A673 (cell line): ENCODE results near the gene P2RY14. TPM values are rescaled to one million over a fixed set of nuclear protein-coding genes. Genes with fewer than 3 reads are reported as not detected.
"Not testable (repeated sequence)": the region's sequence is repeated elsewhere in the genome, so short reads cannot be mapped to it uniquely, and the experiment has no call there.

ENCODE experiments used
- BruUV-seq: library from RNA; stranded (reverse); fragments of 400-500 nt; replicated peaks from 2 replicates; lab custom pipeline; 2021; lab: Mats Ljungman, UMichigan
- CTCF ChIA-PET: fragments of 300-600 bp; sonication (Branson Sonifier 250); formaldehyde crosslinking; loops from one replicate; lab custom pipeline; 2022; ENCODE audit warnings: antibody characterized with exemption; lab: Charles Lee
- POLR2A ChIA-PET: fragments of 300-600 bp; sonication (Branson Sonifier 250); formaldehyde crosslinking; loops from one replicate; lab custom pipeline; 2022; ENCODE audit warnings: antibody characterized with exemption; ENCODE audit not compliant: low non-redundant PET; lab: Charles Lee
- DNase-seq: peaks from one replicate; pipeline ENCODE4 v3.0.0-alpha.2; 2015; ENCODE audit warnings: low spot score
- H3K27ac ChIP-seq: fragments of 200-600 bp; sonication (generic); 2 replicates; pipeline ENCODE4 v1.5.1; 2016; ENCODE audit warnings: mixed run types, low read depth, mild to moderate bottlenecking, mixed read lengths, antibody characterized with exemption, low read length; ENCODE audit not compliant: poor library complexity, severe bottlenecking
- H3K27me3 ChIP-seq: fragments of 200-600 bp; sonication (generic); replicated peaks from 2 replicates; pipeline ENCODE4 v1.6.1; 2017; ENCODE audit warnings: mixed run types, low read depth, mild to moderate bottlenecking, mixed read lengths, antibody characterized with exemption, low read length; ENCODE audit not compliant: insufficient read depth, poor library complexity
- H3K36me3 ChIP-seq: fragments of 200-600 bp; sonication (generic); 2 replicates; pipeline ENCODE4 v1.6.1; 2016; ENCODE audit warnings: mixed run types, mild to moderate bottlenecking, mixed read lengths, antibody characterized with exemption, low read length; ENCODE audit not compliant: insufficient read depth, poor library complexity, severe bottlenecking
- H3K4me1 ChIP-seq: fragments of 200-600 bp; sonication (generic); 2 replicates; pipeline ENCODE4 v1.6.1; 2017; ENCODE audit warnings: mixed run types, mild to moderate bottlenecking, mixed read lengths, antibody characterized with exemption, low read length; ENCODE audit not compliant: insufficient read depth, poor library complexity, severe bottlenecking
- H3K4me3 ChIP-seq: fragments of 200-600 bp; sonication (generic); 2 replicates; pipeline ENCODE4 v1.5.1; 2016; ENCODE audit warnings: low read depth, mixed run types, mild to moderate bottlenecking, mixed read lengths, low read length; ENCODE audit not compliant: poor library complexity, severe bottlenecking
- H3K9me3 ChIP-seq: fragments of 200-600 bp; sonication (generic); 2 replicates; pipeline ENCODE4 v1.6.1; 2016; ENCODE audit warnings: mixed run types, low read depth, mild to moderate bottlenecking, mixed read lengths, antibody characterized with exemption, low read length; ENCODE audit not compliant: poor library complexity, severe bottlenecking
- CTCF ChIP-seq: fragments of 300-800, 200-600 bp; sonication (generic); conservative IDR thresholded peaks from 2 replicates; pipeline ENCODE4 v1.5.1; 2017; ENCODE audit warnings: low read depth, mild to moderate bottlenecking, antibody characterized with exemption, low read length, moderate library complexity, mixed read lengths
- EZH2 ChIP-seq: fragments of 200-600 bp; sonication (generic); IDR thresholded peaks from 2 replicates; pipeline ENCODE4 v1.6.1; 2017; ENCODE audit warnings: borderline replicate concordance, low read depth, mild to moderate bottlenecking, mixed read lengths, antibody characterized with exemption, low read length; ENCODE audit not compliant: poor library complexity, severe bottlenecking
- intact Hi-C: fragments of 100-400 bp; cut with micrococcal nuclease; formaldehyde crosslinking; loops from one replicate; pipeline ENCODE4 v1.10.0; 2022; ENCODE audit not compliant: unreplicated experiment
- total RNA-seq: library from RNA; stranded (reverse); gene quantifications from 2 replicates; pipeline ENCODE4 v1.2.3, GENCODE V29; 2021

P2RY14 gene
- total RNA-seq, 1 experiment from 2014 or later = not detected

- ChIA-PET POLR2A (no interaction called here), CTCF (no interaction called here)
- DNase-seq = no peak
- no peak for TF ChIP-seq EZH2
- TF ChIP-seq CTCF = no peak
- Histone ChIP-seq H3K27ac (no peak overlapping the region), H3K4me1 (no peaks in the 10 kb centered on the region), H3K36me3 (no peaks in the 10 kb centered on the region), H3K27me3 (no peaks in the 10 kb centered on the region), H3K4me3 (no peak overlapping the region), H3K9me3 (no peaks in the 10 kb centered on the region)
- BruUV-seq = no TSS peak
- intact Hi-C loops = no loop called here
Measured at GRCh38 chr3:151256749-151257148, 21.6 kb downstream of the P2RY14 start.

GRCh38 chr3:151248772-151249337 is 29.5 kb downstream of the P2RY14 start:
- Histone ChIP-seq H3K9me3 (no peaks in the 10 kb centered on the region), H3K27ac (no peak overlapping the region), H3K4me3 (no peak overlapping the region), H3K4me1 (no peaks in the 10 kb centered on the region), H3K27me3 (no peaks in the 10 kb centered on the region), H3K36me3 (no peaks in the 10 kb centered on the region)
- DNase-seq = no peak
- TF ChIP-seq EZH2 = no peak
- TF ChIP-seq CTCF = no peak
- BruUV-seq = no TSS peak
- CTCF ChIA-PET = no interaction called here
- POLR2A ChIA-PET = interaction anchor here (0.6 kb wide), 1 partner anchor 29 kb away, joined by 5 read pairs; no protein-coding TSS in a partner anchor
- intact Hi-C loops = no loop called here

- CTCF ChIA-PET, POLR2A ChIA-PET, H3K9me3 ChIP-seq, H3K4me3 ChIP-seq, H3K36me3 ChIP-seq, intact Hi-C loops, BruUV-seq, H3K27me3 ChIP-seq, H3K27ac ChIP-seq, DNase-seq, H3K4me1 ChIP-seq: not testable (repeated sequence)
Measured at GRCh38 chr3:151242006-151242405, 36.3 kb downstream of the P2RY14 start.

- H3K9me3 ChIP-seq = no peaks in the 10 kb centered on the region
- H3K27ac ChIP-seq = no peak overlapping the region
- BruUV-seq = no TSS peak
- ChIA-PET CTCF (no interaction called here), POLR2A (no interaction called here)
- no peaks in the 10 kb centered on the region for H3K27me3 ChIP-seq
- DNase-seq = no peak
- no peaks in the 10 kb centered on the region for H3K36me3 ChIP-seq
- no peaks in the 10 kb centered on the region for H3K4me1 ChIP-seq
- no peak overlapping the region for H3K4me3 ChIP-seq
- intact Hi-C loops = no loop called here
- TF ChIP-seq EZH2 = no peak
- TF ChIP-seq CTCF = no peak
Measured at GRCh38 chr3:151236736-151237135, 41.6 kb downstream of the P2RY14 start.
